Activated CD4-positive, alpha-beta T cell treated with anti-CD3 and anti-CD28 coated beads, Interleukin-2, amount 50 U/mL, for 24 hours (primary cell): ENCODE results near the gene IGLL1.
"Not testable (repeated sequence)": the region's sequence is repeated elsewhere in the genome, so short reads cannot be mapped to it uniquely, and the experiment has no call there.

Experiments used
- DNase-seq, 2 donors: peaks; one replicate each; pipeline ENCODE4 v3.0.0-alpha.2; 2020; ENCODE audit warnings: low read depth in 1 of 2, low spot score in 1 of 2

Gene IGLL1

DNA sequence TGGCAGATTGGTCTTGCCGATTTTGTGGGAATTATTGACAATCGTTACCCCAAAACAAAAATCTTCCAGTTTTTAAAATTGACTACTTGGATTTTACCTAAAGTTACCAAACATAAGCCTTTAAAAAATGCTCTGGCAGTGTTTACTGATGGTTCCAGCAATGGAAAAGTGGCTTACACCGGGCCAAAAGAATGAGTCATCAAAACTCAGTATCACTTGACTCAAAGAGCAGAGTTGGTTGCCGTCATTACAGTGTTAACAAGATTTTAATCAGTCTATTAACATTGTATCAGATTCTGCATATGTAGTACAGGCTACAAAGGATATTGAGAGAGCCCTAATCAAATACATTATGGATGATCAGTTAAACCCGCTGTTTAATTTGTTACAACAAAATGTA lies 37.2 kb downstream of the IGLL1 start:
- no peak for DNase-seq

GRCh38 chr22:23542391-23542790 lies 37.7 kb downstream of the IGLL1 start:
- not testable (repeated sequence) for DNase-seq

- not testable (repeated sequence) for DNase-seq
Observed at GRCh38 chr22:23541849-23542281, 38.2 kb downstream of the IGLL1 start.

DNA sequence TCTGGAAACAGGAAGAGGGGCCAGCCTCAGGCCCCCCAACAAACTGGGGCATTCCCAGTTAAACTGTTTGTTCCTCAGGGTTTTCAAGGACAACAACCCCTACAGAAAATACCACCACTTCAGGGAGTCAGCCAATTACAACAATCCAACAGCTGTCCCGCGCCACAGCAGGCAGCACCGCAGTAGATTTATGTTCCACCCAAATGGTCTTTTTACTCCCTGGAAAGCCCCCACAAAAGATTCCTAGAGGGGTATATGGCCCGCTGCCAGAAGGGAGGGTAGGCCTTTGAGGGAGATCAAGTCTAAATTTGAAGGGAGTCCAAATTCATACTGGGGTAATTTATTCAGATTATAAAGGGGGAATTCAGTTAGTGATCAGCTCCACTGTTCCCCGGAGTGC lies 39.3 kb downstream of the IGLL1 start:
- DNase-seq, result not testable (repeated sequence)

DNA sequence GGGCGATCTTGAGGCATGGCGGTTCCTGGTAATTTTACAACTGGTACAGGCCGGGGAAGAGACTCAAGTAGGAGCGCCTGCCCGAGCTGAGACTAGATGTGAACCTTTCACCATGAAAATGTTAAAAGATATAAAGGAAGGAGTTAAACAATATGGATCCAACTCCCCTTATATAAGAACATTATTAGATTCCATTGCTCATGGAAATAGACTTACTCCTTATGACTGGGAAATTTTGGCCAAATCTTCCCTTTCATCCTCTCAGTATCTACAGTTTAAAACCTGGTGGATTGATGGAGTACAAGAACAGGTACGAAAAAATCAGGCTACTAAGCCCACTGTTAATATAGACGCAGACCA lies 40.3 kb downstream of the IGLL1 start:
- not testable (repeated sequence) for DNase-seq

GRCh38 chr22:23539135-23539838 lies 40.8 kb downstream of the IGLL1 start:
- peak; percentile 43 to 74 for DNase-seq

GRCh38 chr22:23538696-23539030 lies 41.4 kb downstream of the IGLL1 start:
- not testable (repeated sequence) for DNase-seq

GRCh38 chr22:23537830-23538695 lies 42.0 kb downstream of the IGLL1 start:
- DNase-seq, result not testable (repeated sequence)

GRCh38 chr22:23537416-23537815 lies 42.7 kb downstream of the IGLL1 start:
- DNase-seq, result no peak

DNA sequence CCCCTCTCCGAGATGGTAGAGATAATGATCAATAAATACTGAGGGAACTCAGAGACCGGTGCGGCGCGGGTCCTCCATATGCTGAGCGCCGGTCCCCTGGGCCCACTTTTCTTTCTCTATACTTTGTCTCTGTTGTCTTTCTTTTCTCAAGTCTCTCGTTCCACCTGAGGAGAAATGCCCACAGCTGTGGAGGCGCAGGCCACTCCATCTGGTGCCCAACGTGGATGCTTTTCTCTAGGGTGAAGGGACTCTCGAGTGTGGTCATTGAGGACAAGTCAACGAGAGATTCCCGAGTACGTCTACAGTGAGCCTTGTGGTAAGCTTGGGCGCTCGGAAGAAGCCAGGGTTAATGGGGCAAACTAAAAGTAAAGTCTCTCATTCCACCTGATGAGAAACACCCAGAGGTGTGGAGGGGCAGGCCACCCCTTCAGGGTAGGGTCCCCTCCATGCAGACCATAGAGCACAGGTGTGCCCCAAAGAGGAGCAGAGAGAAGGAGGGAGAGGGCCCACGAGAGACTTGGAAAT lies 43.2 kb downstream of the IGLL1 start:
- DNase-seq, result no peak

DNA sequence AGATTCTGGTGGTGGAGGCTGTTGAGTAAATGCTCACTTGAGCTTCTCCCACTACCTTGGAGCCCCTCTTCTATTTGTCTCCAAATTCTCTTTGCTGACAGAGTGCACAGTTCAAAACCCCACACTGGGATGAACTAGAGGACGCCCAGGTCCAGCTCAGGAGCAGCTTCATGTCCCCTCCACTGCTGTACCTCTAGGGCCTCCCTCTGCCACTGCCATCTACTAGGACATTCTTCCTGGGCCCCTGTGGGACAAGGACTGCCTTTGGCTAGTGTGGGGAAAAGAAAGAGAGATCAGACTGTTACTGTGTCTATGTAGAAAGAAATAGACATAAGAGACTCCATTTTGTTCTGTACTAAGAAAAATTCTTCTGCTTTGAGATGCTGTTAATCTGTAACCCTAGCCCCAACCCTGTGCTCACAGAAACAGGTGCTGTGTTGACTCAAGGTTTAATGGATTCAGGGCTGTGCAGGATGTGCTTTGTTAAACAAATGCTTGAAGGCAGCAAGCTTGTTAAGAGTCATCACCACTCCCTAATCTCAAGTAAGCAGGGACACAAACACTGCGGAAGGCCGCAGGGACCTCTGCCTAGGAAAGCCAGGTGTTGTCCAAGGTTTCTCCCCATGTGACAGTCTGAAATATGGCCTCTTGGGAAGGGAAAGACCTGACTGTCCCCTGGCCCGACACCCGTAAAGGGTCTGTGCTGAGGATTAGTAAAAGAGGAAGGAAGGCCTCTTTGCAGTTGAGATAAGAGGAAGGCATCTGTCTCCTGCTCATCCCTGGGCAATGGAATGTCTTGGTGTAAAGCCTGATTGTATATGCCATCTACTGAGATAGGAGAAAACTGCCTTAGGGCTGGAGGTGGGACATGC lies 44.1 kb downstream of the IGLL1 start:
- DNase-seq, result not testable (repeated sequence)

DNA sequence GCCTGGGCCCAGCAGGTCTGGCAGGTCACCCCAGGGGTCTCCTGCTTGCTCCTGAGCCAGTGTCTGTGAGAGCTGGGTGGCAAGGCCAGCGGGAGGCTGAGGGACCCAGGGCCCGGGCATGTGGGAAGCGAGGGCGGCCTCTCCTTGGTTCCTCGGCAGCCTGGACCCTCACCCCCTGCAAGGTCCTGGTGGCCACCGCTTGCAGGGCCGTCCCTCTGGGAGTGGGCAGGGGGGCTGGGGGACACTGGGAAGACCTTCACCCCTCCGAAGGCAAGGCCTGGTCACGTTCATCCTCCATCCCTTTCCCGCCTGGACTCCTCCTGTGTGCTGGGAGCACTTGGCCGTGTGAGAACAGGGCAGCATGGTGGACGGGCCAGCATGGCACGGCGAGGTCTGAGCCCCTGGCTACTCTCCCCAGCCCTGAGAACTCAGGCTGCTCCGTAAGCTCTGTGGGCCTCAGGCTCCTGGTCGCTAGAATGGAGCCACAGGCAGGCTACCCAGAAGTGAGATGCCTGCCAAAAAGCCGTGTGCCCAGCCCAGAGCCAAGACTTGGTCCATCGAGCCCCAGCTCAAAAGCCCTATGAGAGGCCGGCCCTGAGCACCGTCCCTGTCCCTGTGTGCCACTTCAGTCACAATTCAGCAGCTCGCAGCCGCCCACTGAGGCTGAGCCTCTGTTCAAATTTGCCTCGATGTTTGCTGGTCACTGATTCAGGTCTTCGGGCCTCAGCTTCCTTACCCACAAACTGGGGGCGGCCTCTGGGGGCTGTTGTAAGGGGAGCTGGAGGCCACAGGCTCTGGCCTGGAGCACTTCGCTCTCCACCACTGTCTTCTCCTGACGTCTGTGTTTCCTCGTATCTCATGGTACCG lies 45.0 kb downstream of the IGLL1 start:
- no peak for DNase-seq

DNA sequence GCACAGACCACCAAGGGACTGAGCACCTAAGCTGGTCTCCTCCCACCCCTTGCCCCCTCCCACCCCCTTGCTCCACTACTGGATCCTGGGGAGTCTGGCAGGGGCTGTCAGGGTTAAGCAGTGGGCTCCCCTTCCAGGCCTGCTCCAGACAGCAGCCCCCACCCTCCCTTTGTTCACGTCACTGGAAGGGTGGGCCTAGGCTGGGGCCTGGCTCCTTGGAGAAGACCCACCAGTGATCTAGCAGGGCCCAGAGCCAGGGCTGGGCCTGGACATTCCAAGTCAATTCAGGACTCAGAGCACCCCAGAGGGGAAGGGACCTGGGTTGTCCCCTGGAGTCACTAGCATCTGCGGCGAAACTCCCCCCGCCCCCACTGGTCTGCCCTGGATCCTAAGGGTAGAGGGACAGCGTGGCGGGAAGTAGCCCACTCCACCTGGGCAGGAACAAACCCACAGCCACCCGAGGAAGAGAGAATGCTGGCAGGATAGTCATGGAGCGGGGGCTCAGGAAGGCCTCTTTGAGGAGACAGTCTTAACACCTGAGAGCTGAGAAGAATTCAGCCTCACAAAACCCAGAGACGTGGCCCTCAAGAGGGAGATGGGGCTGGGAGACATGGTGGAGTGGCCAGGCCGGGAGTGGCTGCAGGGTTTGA lies 45.8 kb downstream of the IGLL1 start:
- no peak for DNase-seq

GRCh38 chr22:23533771-23534191 lies 46.3 kb downstream of the IGLL1 start:
- no peak for DNase-seq

GRCh38 chr22:23533328-23533762 lies 46.7 kb downstream of the IGLL1 start:
- DNase-seq, result peak in 1 of 2 donors; percentile 12

DNA sequence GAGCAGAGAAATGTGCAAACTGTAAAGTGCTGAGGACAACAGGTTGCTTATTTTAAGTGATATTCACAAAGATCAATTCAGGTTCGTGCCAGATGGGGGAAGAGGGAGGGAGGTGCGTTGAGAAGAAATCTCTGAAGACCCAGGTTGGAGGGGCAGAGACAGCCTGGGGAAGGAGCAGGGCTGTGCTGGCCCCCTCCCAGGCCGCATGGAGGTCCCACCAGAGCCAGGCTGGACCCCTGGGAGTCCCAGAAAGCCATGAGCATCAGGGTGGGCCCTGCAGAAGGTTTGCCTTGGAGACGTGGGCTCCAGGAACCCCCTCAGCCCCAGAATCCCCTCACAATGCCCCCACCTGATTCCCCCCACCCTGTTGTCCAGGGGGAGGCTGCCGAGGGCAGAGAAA lies 47.4 kb downstream of the IGLL1 start:
- no peak for DNase-seq

DNA sequence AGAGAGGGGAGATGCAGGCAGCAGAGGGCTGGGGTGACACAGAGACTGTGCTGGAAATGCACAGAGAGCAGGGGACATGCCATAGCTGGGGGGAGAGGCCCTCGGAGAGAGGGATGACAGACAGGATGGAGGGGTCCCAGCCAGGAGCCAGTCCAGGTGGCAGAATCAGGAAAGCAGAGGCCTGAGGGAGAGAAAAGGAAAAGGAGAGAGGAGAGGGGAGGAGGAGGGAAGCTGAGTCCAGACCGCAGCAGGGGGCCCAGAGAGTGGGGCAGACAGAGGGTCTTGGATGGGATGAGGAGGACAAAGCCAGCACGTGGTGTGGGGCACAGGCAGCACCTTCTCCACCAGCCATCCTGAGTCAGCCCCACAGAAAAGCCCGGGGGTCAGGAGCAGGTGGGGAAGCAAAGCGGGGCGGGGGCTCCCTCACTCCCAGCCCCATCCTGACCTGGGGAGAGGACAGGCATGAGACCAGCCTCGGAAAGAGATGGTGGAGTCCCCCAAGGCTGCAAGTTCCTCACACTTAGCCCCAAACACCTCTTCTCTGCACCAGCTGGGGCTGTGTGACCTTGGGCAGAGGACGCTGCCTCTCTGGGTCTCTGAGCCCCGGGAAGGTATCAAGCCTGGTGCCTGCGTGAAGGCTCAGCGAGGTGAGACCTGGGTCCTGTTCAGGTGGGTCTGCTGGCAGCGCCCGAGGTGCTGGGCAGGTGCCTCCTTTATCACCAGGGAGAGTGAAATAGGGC lies 48.0 kb downstream of the IGLL1 start:
- DNase-seq, result no peak

DNA sequence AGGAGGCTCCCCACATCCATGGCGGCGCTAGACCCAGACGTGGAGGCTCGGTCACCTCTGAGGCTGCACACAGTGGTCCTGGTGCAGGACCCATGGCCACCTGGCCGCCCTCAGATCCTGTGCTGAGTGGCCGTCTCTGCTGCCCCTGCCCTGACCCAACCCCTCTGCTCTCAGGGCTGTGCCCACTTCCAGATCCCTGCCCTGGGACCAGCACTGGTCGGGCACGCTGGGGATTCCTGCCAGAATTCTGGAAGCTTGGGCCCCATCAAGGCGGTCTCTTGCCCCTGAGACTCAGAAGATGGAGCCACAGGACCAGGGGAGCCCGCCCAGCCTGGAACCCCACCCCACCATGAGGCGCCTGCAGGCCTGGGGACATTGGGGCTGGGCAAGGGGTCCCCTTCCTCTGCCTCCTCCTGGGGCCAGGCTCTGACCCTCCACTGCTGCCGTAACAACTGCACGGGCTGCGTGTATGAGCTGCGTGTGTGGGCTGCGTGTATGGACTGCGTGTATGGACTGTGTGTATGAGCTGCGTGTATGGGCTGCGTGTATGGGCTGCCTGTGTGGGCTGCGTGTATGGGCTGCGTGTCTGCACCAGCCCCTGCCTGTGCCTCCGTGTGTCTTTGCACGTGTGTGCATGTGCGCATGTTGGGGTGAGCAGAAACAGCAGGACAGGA lies 48.7 kb downstream of the IGLL1 start:
- DNase-seq, result no peak
